ENCODE results near the gene PEPD. TPM values are rescaled to one million over a fixed set of nuclear protein-coding genes. Genes with fewer than 3 reads are reported as not detected.

The PEPD gene
- total RNA-seq, 5 donors from 2014 or later (not counting 1 experiment from before 2014, with no cell fraction given), result 23.5 to 38.8 (median 31.8) TPM

DNA sequence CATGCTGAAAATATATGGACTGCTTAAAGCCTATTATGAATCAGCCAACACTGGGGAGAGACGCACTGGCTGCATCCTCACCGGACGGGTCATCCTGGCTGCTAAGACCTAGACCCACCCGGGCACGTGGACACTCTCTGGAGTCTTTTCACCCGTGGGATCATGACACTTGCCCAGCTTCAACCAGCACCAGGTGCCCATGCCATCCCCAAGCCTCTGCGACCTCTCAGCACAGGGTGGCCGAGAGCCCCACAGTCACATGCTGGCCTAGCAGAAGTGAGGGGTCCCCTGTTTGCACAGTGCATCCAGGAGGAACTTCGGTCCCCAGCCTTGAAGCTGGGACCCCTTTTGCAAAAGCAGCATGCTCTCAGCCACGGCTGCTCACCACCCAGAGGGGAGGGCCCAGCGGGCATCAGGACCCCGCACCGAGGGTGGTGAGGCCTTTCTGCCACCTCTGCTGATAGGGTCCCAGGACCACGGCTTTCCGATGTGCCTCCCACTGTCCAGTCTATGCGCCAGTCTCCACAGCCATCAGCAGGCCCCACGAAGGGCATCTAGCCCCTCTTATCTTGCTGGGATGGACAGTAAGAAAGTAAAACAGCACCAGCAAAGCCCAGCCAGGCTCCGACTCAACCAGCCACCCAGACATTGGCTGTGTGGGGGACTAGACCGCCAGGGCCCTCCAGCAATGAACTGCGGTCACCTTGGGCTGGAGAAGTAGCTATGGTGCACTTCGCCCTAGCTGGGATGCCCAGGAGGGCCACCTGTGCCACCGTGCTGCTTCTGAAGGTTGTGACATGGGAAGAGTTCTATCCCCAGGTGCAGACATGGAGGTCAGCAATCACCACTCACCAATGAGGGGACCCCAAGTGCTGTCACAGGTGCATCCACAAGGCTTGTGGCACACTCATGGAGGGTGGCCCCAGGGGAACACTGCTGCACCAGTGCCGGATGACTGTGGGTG lies 75.0 kb downstream of the PEPD start:
- Histone ChIP-seq H3K4me1 (ENCODE audit: control insufficient read depth in 1 of 2, extremely low read depth in 1 of 2, insufficient read depth in 2 of 2, low read length in 2 of 2) (peaks cover 0 to 2% of the 10 kb centered on the region in 2 experiments), H3K27ac (ENCODE audit: low read length) (no peak overlapping the region), H3K4me3 (ENCODE audit: control insufficient read depth in 1 of 2, extremely low read depth in 1 of 2, low read length in 1 of 2) (no peak overlapping the region), H3K27me3 (replicated peaks in 1 of 2; ENCODE audit: control insufficient read depth in 2 of 2, extremely low read depth in 1 of 2, insufficient read depth in 2 of 2, low read length in 1 of 2) (no peaks in the 10 kb centered on the region), H3K36me3 (ENCODE audit: control insufficient read depth in 2 of 2, extremely low read depth in 1 of 2, insufficient read depth in 1 of 2, low read length in 1 of 2) (peaks cover 0 to 8% of the 10 kb centered on the region in 2 donors), H3K9me3 (no peaks in the 10 kb centered on the region)
- DNase-seq, result no peak
- H3K36me3 Mint-ChIP-seq, result peaks cover 26% of the 10 kb centered on the region
- ATAC-seq (replicated peaks in 1 of 4), result no peak
- no peaks in the 10 kb centered on the region for H3K9me3 Mint-ChIP-seq
- 91% methylated on average over 21 of the region's 23 CpGs for WGBS (ENCODE audit: insufficient coverage)
- no peaks in the 10 kb centered on the region for H3K27me3 Mint-ChIP-seq
- ChIA-PET POLR2A (no interaction called here), CTCF (no interaction called here)
- H3K27ac Mint-ChIP-seq, result no peak overlapping the region
- H3K4me1 Mint-ChIP-seq, result peaks cover 0 to 2% (median 0%) of the 10 kb centered on the region in 3 donors
- H3K4me3 Mint-ChIP-seq, result no peak overlapping the region

DNA sequence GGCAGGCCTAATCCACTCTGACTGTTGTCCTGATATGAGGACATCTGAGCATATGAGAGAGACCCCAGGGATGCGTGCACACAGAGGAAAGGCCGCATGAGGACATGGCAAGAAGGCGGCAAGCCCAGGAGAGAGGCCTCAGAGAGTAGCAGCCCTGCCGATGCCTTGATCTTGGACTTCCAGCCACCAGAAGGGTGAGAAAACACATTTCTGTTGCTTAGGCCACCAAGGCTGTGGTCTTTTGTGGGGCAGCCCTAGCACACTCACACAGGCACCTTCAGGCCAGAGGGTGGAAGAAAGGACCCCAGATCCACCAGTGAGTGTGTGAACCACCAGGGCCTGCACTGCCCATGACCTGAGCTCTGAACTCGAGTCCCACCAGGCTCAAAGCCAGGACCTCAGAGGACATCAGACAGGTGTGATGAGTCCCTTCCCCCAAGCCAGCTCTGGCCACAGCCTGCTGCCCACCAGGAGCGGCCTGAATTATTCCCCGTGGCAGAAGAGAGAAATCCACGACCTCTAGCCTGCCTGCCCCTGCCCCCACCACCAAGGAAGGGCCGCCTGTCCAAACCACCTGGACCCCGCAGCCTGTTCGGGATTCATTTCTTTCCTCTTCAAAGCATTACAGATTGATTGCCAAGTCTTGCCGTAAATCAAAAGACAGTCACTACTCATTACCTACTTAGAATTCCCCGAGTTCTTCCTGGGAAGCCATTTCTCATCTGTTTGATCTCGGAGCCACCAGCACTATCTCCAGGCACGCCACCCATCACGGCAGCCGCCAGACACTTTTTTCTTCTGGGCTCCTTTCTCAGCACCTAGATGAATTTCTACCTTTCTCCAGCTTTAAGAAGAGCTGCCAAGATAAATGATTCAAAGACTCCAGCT lies 75.9 kb downstream of the PEPD start:
- H3K9me3 ChIP-seq, result no peaks in the 10 kb centered on the region
- ChIA-PET POLR2A (no interaction called here), CTCF (no interaction called here)
- 93% methylated on average over 17 of the region's 17 CpGs for WGBS (ENCODE audit: insufficient coverage)
- DNase-seq (no peak), ATAC-seq (replicated peaks in 1 of 4) (no peak)
- peaks cover 0 to 8% of the 10 kb centered on the region in 2 donors for H3K36me3 ChIP-seq (ENCODE audit: control insufficient read depth in 2 of 2, extremely low read depth in 1 of 2, insufficient read depth in 1 of 2, low read length in 1 of 2)
- no peak overlapping the region for H3K4me3 ChIP-seq (ENCODE audit: control insufficient read depth in 1 of 2, extremely low read depth in 1 of 2, low read length in 1 of 2)
- no peak overlapping the region for H3K27ac Mint-ChIP-seq
- no peak overlapping the region for H3K27ac ChIP-seq (ENCODE audit: low read length)
- H3K27me3 Mint-ChIP-seq, result no peaks in the 10 kb centered on the region
- H3K27me3 ChIP-seq (replicated peaks in 1 of 2; ENCODE audit: control insufficient read depth in 2 of 2, extremely low read depth in 1 of 2, insufficient read depth in 2 of 2, low read length in 1 of 2), result no peaks in the 10 kb centered on the region
- no peak overlapping the region for H3K4me3 Mint-ChIP-seq
- H3K9me3 Mint-ChIP-seq, result no peaks in the 10 kb centered on the region
- peaks cover 26% of the 10 kb centered on the region for H3K36me3 Mint-ChIP-seq
- peaks cover 0 to 5% of the 10 kb centered on the region in 2 experiments for H3K4me1 ChIP-seq (ENCODE audit: control insufficient read depth in 1 of 2, extremely low read depth in 1 of 2, insufficient read depth in 2 of 2, low read length in 2 of 2)
- peaks cover 0 to 2% (median 0%) of the 10 kb centered on the region in 3 donors for H3K4me1 Mint-ChIP-seq

DNA sequence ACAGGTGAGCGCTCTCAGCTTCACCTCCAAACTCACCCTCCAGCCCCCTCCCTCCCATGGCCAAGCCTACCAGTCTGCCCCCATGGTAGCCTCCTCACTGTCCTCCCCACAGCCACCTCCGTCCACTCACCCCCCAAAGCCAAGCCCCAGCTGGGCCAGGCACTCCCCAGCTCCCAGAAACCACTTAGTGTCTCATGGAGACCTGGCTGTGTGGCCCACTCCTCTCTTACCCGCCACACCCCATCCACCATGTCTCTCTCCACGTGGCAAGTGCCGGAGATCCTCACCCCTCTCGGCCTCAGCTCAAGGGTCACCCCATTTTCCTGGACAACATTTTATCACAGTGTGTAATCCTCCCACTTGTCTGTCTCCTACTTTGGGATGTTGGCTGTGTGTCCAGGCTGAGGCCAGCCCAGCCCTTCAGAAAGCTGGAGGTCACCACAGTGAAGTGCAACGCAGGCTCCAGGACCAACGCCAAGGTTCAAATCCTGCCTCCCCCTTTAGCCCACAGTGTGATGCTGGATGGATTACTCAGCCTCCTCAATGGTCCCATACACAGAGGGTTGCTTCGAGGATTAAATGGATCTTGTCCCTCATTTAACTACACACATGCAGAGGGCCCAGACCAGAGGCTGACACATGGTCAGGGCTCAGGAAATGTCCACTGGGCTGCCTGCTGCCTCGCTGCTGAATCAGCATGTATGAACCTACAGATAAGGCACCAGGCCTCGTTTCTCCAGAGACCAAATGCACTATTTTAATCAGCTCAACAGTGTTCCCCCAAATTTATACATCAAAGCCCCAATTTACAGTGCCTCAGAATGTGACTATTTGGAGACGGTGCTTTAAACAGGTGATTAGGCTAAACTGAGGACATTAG lies 76.8 kb downstream of the PEPD start:
- ChIA-PET CTCF (no interaction called here), POLR2A (no interaction called here)
- Histone ChIP-seq H3K36me3 (ENCODE audit: control insufficient read depth in 2 of 2, extremely low read depth in 1 of 2, insufficient read depth in 1 of 2, low read length in 1 of 2) (peaks cover 0 to 8% of the 10 kb centered on the region in 2 donors), H3K27ac (ENCODE audit: low read length) (no peak overlapping the region), H3K27me3 (replicated peaks in 1 of 2; ENCODE audit: control insufficient read depth in 2 of 2, extremely low read depth in 1 of 2, insufficient read depth in 2 of 2, low read length in 1 of 2) (no peaks in the 10 kb centered on the region), H3K4me3 (ENCODE audit: control insufficient read depth in 1 of 2, extremely low read depth in 1 of 2, low read length in 1 of 2) (no peak overlapping the region), H3K4me1 (ENCODE audit: control insufficient read depth in 1 of 2, extremely low read depth in 1 of 2, insufficient read depth in 2 of 2, low read length in 2 of 2) (peaks cover 0 to 5% of the 10 kb centered on the region in 2 experiments), H3K9me3 (no peaks in the 10 kb centered on the region)
- no peaks in the 10 kb centered on the region for H3K27me3 Mint-ChIP-seq
- no peaks in the 10 kb centered on the region for H3K9me3 Mint-ChIP-seq
- H3K4me1 Mint-ChIP-seq, result peaks cover 0 to 2% (median 0%) of the 10 kb centered on the region in 3 donors
- no peak overlapping the region for H3K4me3 Mint-ChIP-seq
- no peak overlapping the region for H3K27ac Mint-ChIP-seq
- peak in 1 of 35 experiments; percentile 1 for DNase-seq
- peaks cover 19% of the 10 kb centered on the region for H3K36me3 Mint-ChIP-seq
- 92% methylated on average over 10 of the region's 12 CpGs for WGBS (ENCODE audit: insufficient coverage)
- no peak for ATAC-seq (replicated peaks in 1 of 4)

DNA sequence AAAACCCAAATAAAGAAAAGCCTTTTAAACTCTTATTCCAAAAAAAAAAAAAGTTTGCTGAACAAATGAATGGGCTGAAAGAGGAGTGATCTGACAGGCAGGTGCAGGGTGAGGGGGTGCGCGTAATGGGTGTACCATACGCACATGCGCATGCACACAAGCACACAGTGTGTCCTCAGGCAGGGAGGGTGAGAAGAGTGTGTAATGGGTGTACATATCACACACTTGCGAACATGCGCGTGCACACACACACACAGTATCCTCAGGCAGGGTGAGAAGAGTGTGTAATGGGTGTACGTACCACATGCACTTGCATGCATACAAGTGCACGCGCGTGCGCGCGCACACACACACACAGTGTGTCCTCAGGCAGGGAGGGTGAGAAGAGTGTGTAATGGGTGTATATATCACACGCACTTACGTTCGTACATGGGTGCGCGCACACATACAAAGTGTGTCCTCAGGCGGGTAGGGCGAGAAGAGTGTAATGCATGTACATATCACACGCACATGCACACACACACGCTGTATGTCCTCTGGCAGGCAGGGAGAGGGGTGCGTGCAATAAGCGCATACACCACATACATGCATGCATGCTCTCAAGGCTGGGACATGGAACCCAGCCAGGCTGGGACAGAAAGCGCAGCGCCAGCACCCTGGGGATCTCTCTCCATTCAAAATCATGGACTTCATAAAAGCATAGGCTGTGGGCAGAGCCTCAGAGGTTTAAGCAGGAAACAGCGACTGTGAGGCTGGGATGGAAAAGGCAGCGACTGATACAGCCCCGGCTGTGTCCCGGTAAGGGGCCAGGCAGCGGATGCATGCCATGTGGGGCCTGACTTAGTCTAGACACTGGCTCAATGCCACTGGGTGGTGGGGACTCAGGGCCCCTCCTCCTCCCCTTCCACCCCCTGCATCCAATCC lies 77.7 kb downstream of the PEPD start:
- H3K36me3 ChIP-seq (ENCODE audit: control insufficient read depth in 2 of 2, extremely low read depth in 1 of 2, insufficient read depth in 1 of 2, low read length in 1 of 2), result peaks cover 0 to 8% of the 10 kb centered on the region in 2 donors
- peaks cover 0 to 5% of the 10 kb centered on the region in 2 experiments for H3K4me1 ChIP-seq (ENCODE audit: control insufficient read depth in 1 of 2, extremely low read depth in 1 of 2, insufficient read depth in 2 of 2, low read length in 2 of 2)
- no peak overlapping the region for H3K4me3 ChIP-seq (ENCODE audit: control insufficient read depth in 1 of 2, extremely low read depth in 1 of 2, low read length in 1 of 2)
- no peak overlapping the region for H3K27ac ChIP-seq (ENCODE audit: low read length)
- Mint-ChIP-seq H3K27me3 (no peaks in the 10 kb centered on the region), H3K4me1 (peaks cover 0 to 2% (median 0%) of the 10 kb centered on the region in 3 donors), H3K4me3 (no peak overlapping the region), H3K27ac (no peak overlapping the region), H3K9me3 (no peaks in the 10 kb centered on the region), H3K36me3 (peaks cover 13% of the 10 kb centered on the region)
- ChIA-PET POLR2A (no interaction called here), CTCF (no interaction called here)
- peak in 1 of 35 experiments; percentile 21 for DNase-seq
- 98% methylated on average over 11 of the region's 32 CpGs for WGBS (ENCODE audit: insufficient coverage)
- H3K9me3 ChIP-seq, result no peaks in the 10 kb centered on the region
- H3K27me3 ChIP-seq (replicated peaks in 1 of 2; ENCODE audit: control insufficient read depth in 2 of 2, extremely low read depth in 1 of 2, insufficient read depth in 2 of 2, low read length in 1 of 2), result no peaks in the 10 kb centered on the region
- no peak for ATAC-seq (replicated peaks in 1 of 4)

DNA sequence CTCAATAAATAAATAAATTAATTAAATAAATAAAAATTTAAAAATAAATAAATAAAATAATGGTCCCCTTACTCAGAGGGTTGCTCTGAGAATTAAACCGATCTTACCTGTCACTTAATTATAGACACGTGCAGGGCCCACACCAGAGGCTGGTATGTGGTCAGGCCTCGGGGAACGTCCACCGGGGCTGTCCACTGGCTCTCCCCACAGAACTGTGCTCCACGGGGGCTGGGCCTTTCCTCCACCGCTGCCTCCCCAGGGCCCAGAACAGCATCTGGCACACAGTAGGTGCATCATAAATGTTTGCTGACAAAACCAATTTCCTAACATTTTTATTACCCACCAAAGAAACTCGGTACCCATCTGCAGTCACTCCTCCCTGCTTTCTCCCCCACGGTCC lies 78.9 kb downstream of the PEPD start:
- no peak overlapping the region for H3K27ac Mint-ChIP-seq
- H3K4me1 Mint-ChIP-seq, result peaks cover 0 to 2% (median 0%) of the 10 kb centered on the region in 3 donors
- no peaks in the 10 kb centered on the region for H3K27me3 Mint-ChIP-seq
- Histone ChIP-seq H3K27ac (ENCODE audit: low read length) (no peak overlapping the region), H3K4me3 (ENCODE audit: control insufficient read depth in 1 of 2, extremely low read depth in 1 of 2, low read length in 1 of 2) (no peak overlapping the region), H3K36me3 (ENCODE audit: control insufficient read depth in 2 of 2, extremely low read depth in 1 of 2, insufficient read depth in 1 of 2, low read length in 1 of 2) (peaks cover 0 to 4% of the 10 kb centered on the region in 2 donors), H3K9me3 (no peaks in the 10 kb centered on the region), H3K4me1 (ENCODE audit: control insufficient read depth in 1 of 2, extremely low read depth in 1 of 2, insufficient read depth in 2 of 2, low read length in 2 of 2) (peaks cover 0 to 5% of the 10 kb centered on the region in 2 experiments), H3K27me3 (replicated peaks in 1 of 2; ENCODE audit: control insufficient read depth in 2 of 2, extremely low read depth in 1 of 2, insufficient read depth in 2 of 2, low read length in 1 of 2) (no peaks in the 10 kb centered on the region)
- peaks cover 13% of the 10 kb centered on the region for H3K36me3 Mint-ChIP-seq
- CTCF ChIA-PET, result no interaction called here
- H3K9me3 Mint-ChIP-seq, result no peaks in the 10 kb centered on the region
- WGBS (ENCODE audit: insufficient coverage), result 93% methylated on average over 9 of the region's 9 CpGs
- ATAC-seq (replicated peaks in 1 of 4) (no peak), DNase-seq (no peak)
- no peak overlapping the region for H3K4me3 Mint-ChIP-seq
- POLR2A ChIA-PET, result no interaction called here

All from T-cell (primary cell).